DOHH2 (cell line): ENCODE data around the gene MRS2.
"Not testable (repeated sequence)": the region's sequence is repeated elsewhere in the genome, so short reads cannot be mapped to it uniquely, and the experiment has no call there.

Experiments used
- H3F3A ChIP-seq: fragments of 200-600 bp; sonication (generic), shearing (Covaris generic); 2 replicates; pipeline ENCODE4 v1.6.0; 2016; ENCODE audit warnings: antibody characterized with exemption, mild to moderate bottlenecking; ENCODE audit not compliant: control insufficient read depth, insufficient read depth
- H3K27ac ChIP-seq: fragments of 200-600 bp; sonication (generic); 2 replicates; pipeline ENCODE4 v1.5.1; 2014; ENCODE audit warnings: low read depth, mild to moderate bottlenecking, low read length, moderate library complexity
- H3K27me3 ChIP-seq: fragments of 200-600 bp; sonication (generic); 2 replicates; pipeline ENCODE4 v1.6.1; 2014; ENCODE audit warnings: mild to moderate bottlenecking, low read length, mixed read lengths; ENCODE audit not compliant: control insufficient read depth
- H3K36me3 ChIP-seq: fragments of 200-600 bp; sonication (generic); 2 replicates; pipeline ENCODE4 v1.6.1; 2014; ENCODE audit warnings: mild to moderate bottlenecking, low read length, moderate library complexity, mixed read lengths; ENCODE audit not compliant: control insufficient read depth
- H3K4me1 ChIP-seq: fragments of 200-600 bp; sonication (generic); 2 replicates; pipeline ENCODE4 v1.6.1; 2014; ENCODE audit warnings: mild to moderate bottlenecking, low read length, mixed read lengths; ENCODE audit not compliant: control insufficient read depth
- H3K4me2 ChIP-seq: fragments of 200-600 bp; sonication (generic); 2 replicates; pipeline ENCODE4 v1.6.0; 2014; ENCODE audit warnings: mild to moderate bottlenecking, low read length, moderate library complexity
- H3K4me3 ChIP-seq: fragments of 200-600 bp; sonication (generic); 2 replicates; pipeline ENCODE4 v1.5.1; 2014; ENCODE audit warnings: mild to moderate bottlenecking, low read length, mixed read lengths
- H3K79me2 ChIP-seq: fragments of 200-600 bp; sonication (generic); 2 replicates; pipeline ENCODE4 v1.6.1; 2014; ENCODE audit warnings: mild to moderate bottlenecking, low read length, mixed read lengths; ENCODE audit not compliant: control insufficient read depth
- H3K9me2 ChIP-seq: fragments of 200-600 bp; sonication (generic); replicated peaks from 2 replicates; pipeline ENCODE4 v1.6.1; 2014; ENCODE audit warnings: mild to moderate bottlenecking, low read length, mixed read lengths; ENCODE audit not compliant: control insufficient read depth
- H3K9me3 ChIP-seq: fragments of 200-600 bp; sonication (generic); 2 replicates; pipeline ENCODE4 v1.6.1; 2014; ENCODE audit warnings: antibody characterized with exemption, low read length, mixed read lengths; ENCODE audit not compliant: control insufficient read depth, insufficient read depth
- H4K20me1 ChIP-seq: fragments of 200-600 bp; sonication (generic); 2 replicates; pipeline ENCODE4 v1.6.0; 2014; ENCODE audit warnings: low read depth, mild to moderate bottlenecking, antibody characterized with exemption, low read length, moderate library complexity; ENCODE audit not compliant: control insufficient read depth, insufficient read depth
- CTCF ChIP-seq: fragments of 200-600 bp; sonication (generic); IDR thresholded peaks from one replicate; pipeline ENCODE4 v1.5.1; 2014; ENCODE audit warnings: antibody characterized with exemption, mild to moderate bottlenecking, low read depth, low read length; ENCODE audit not compliant: poor library complexity, severe bottlenecking
- EZH2phosphoT487 ChIP-seq: fragments of 200-600 bp; sonication (generic); IDR thresholded peaks from 2 replicates; pipeline ENCODE4 v1.6.1; 2017; ENCODE audit warnings: borderline replicate concordance, mild to moderate bottlenecking, antibody characterized with exemption, low read length, moderate library complexity, mixed read lengths

MRS2 gene

GRCh38 chr6:24382220-24382540, 20.6 kb upstream of the MRS2 start:
- no peaks in the 10 kb centered on the region for H3F3A ChIP-seq
- no peaks in the 10 kb centered on the region for H3K9me2 ChIP-seq
- H3K36me3 ChIP-seq, result no peaks in the 10 kb centered on the region
- no peaks in the 10 kb centered on the region for H4K20me1 ChIP-seq
- no peaks in the 10 kb centered on the region for H3K4me1 ChIP-seq
- H3K27me3 ChIP-seq, result peaks cover 3% of the 10 kb centered on the region; the same call in 1 of the 2 replicates
- H3K4me2 ChIP-seq, result no peak overlapping the region
- no peak overlapping the region for H3K27ac ChIP-seq
- TF ChIP-seq EZH2phosphoT487 (no peak), CTCF (no peak)
- no peak overlapping the region for H3K4me3 ChIP-seq
- H3K79me2 ChIP-seq, result no peaks in the 10 kb centered on the region
- H3K9me3 ChIP-seq, result no peaks in the 10 kb centered on the region

- not testable (repeated sequence) for H3K9me2 ChIP-seq, H3K27me3 ChIP-seq, H3K79me2 ChIP-seq, H3K4me2 ChIP-seq, H3K4me1 ChIP-seq, H3K4me3 ChIP-seq, H4K20me1 ChIP-seq, H3K9me3 ChIP-seq, H3F3A ChIP-seq, H3K36me3 ChIP-seq, H3K27ac ChIP-seq
These were observed 19.7 kb upstream of the MRS2 start for GRCh38 chr6:24382891-24383494.

- H3K27ac ChIP-seq, H3K9me2 ChIP-seq, H3K4me2 ChIP-seq, H4K20me1 ChIP-seq, H3K36me3 ChIP-seq, H3K9me3 ChIP-seq, H3K79me2 ChIP-seq, H3K27me3 ChIP-seq, H3K4me3 ChIP-seq, H3K4me1 ChIP-seq, H3F3A ChIP-seq: not testable (repeated sequence)
These were observed 18.2 kb upstream of the MRS2 start for GRCh38 chr6:24384369-24385130.

GRCh38 chr6:24385536-24386269, 17.0 kb upstream of the MRS2 start:
- Histone ChIP-seq H3K27me3 (no peaks in the 10 kb centered on the region), H3K9me2 (no peaks in the 10 kb centered on the region), H3K4me3 (no peak overlapping the region), H3K36me3 (no peaks in the 10 kb centered on the region), H3K4me2 (no peak overlapping the region), H3F3A (no peaks in the 10 kb centered on the region), H3K27ac (no peak overlapping the region), H3K4me1 (no peaks in the 10 kb centered on the region), H4K20me1 (no peaks in the 10 kb centered on the region), H3K9me3 (no peaks in the 10 kb centered on the region), H3K79me2 (no peaks in the 10 kb centered on the region)
- TF ChIP-seq CTCF (no peak), EZH2phosphoT487 (no peak)
